H1 (cell line): ENCODE results near the gene RERE. TPM values are rescaled to one million over a fixed set of nuclear protein-coding genes. Genes with fewer than 3 reads are reported as not detected.

ENCODE experiments used
- ATF2 ChIP-seq: IDR thresholded peaks from 2 replicates; pipeline ENCODE4 v1.6.1; 2012; ENCODE audit warnings: low read length, inconsistent platforms
- CHD7 ChIP-seq: fragments of 300-600 bp; sonication (generic); IDR thresholded peaks from 2 replicates; pipeline ENCODE4 v1.7.1; 2012; ENCODE audit warnings: low read length, moderate library complexity, mild to moderate bottlenecking, inconsistent platforms; ENCODE audit not compliant: insufficient replicate concordance
- GABPA ChIP-seq: IDR thresholded peaks from 2 replicates; pipeline ENCODE4 v1.6.1; 2011; ENCODE audit warnings: mild to moderate bottlenecking, low read length, moderate library complexity, borderline replicate concordance; ENCODE audit not compliant: insufficient read depth
- KDM4A ChIP-seq: IDR thresholded peaks from one replicate; pipeline ENCODE4 v1.7.1; 2012; ENCODE audit warnings: low read depth, mild to moderate bottlenecking, moderate library complexity, low read length, inconsistent platforms; ENCODE audit not compliant: severe bottlenecking
- POLR2AphosphoS5 ChIP-seq: IDR thresholded peaks from 2 replicates; pipeline ENCODE4 v1.6.1; 2011; ENCODE audit warnings: low read depth, low read length
- RBBP5 ChIP-seq: IDR thresholded peaks from 2 replicates; pipeline ENCODE4 v1.7.1; 2012; ENCODE audit warnings: low read depth, mild to moderate bottlenecking, inconsistent platforms, low read length, moderate library complexity, borderline replicate concordance
- SAP30 ChIP-seq: fragments of 300-600 bp; sonication (generic); IDR thresholded peaks from 2 replicates; pipeline ENCODE4 v1.7.1; 2012; ENCODE audit warnings: low read length, moderate library complexity, mild to moderate bottlenecking, inconsistent platforms; ENCODE audit not compliant: insufficient read depth, insufficient replicate concordance
- TEAD4 ChIP-seq: IDR thresholded peaks from 2 replicates; pipeline ENCODE4 v1.6.1; 2012; ENCODE audit warnings: low read depth, low read length, inconsistent platforms, mixed read lengths
- ZNF274 ChIP-seq: IDR thresholded peaks from 2 replicates; pipeline ENCODE4 v1.7.0; 2012; ENCODE audit warnings: low read length, borderline replicate concordance; ENCODE audit errors: extremely low read depth
- polyA plus RNA-seq, 7 experiments: library from polyadenylated mRNA; depleted of rRNA in 3 of 7; stranded (reverse) in 5 of 7; unstranded in 2 of 7; fragments of >200 nt in 5 of 7; fragments of 200-250 nt in 2 of 7; gene quantifications; 1 replicate in 5 of 7; 2 replicates in 1 of 7; 4 replicates in 1 of 7; pipeline versions ENCODE4 v1.2.1 to v1.2.3, GENCODE V29; 2011 to 2013; ENCODE audit warnings: missing spikeins in 2 of 7, mixed read lengths in 2 of 7
- total RNA-seq: library from RNA; stranded (reverse); fragmentation: NEBNext Ultra II Directional; extraction: Animal tissue kit (Norgen Biotek cat#: 25700); gene quantifications from 2 replicates; pipeline ENCODE4 v1.2.1, GENCODE V29; 2021

Gene RERE
- total and polyA plus RNA-seq, 2 of the 8 experiments (the other 6 are each of a cell fraction or from before 2014, with no cell fraction given), result 15.3 to 142 TPM

- no peak for TF ChIP-seq ATF2
- TF ChIP-seq CHD7, result no peak
- TF ChIP-seq GABPA, result no peak
- TF ChIP-seq POLR2AphosphoS5, result no peak
- no peak for TF ChIP-seq KDM4A
- TF ChIP-seq RBBP5, result no peak
- TF ChIP-seq SAP30, result no peak
- no peak for TF ChIP-seq TEAD4
- TF ChIP-seq ZNF274, result no peak
These were observed 65.5 kb downstream of the RERE start (continued) for GRCh38 chr1:8751984-8752383.
